Ascending aorta (tissue), 2 donors: ENCODE results near the gene CTNNA2. TPM values are rescaled to one million over a fixed set of nuclear protein-coding genes. Genes with fewer than 3 reads are reported as not detected.

ENCODE experiments used
- DNase-seq, 2 donors: peaks; one replicate each; pipeline ENCODE4 v3.0.0-alpha.2; 2019; ENCODE audit warnings: low spot score in 2 of 2
- H3K27ac ChIP-seq, 2 donors: fragments of 200-600 bp; sonication (generic); one replicate each; pipeline ENCODE4 v1.5.1; 2016 to 2017; ENCODE audit warnings: mild to moderate bottlenecking in 1 of 2
- H3K27me3 ChIP-seq: fragments of 200-600 bp; sonication (generic); one replicate; pipeline ENCODE4 v1.5.1; 2017
- H3K36me3 ChIP-seq, 2 donors: fragments of 200-600 bp; sonication (generic); one replicate each; pipeline ENCODE4 v1.5.1; 2016
- H3K4me1 ChIP-seq, 2 donors: fragments of 200-600 bp; sonication (generic); one replicate each; pipeline ENCODE4 v1.5.1; 2016 to 2017; ENCODE audit warnings: mild to moderate bottlenecking in 1 of 2
- H3K4me3 ChIP-seq, 2 donors: fragments of 200-600 bp; sonication (generic); one replicate each; pipeline ENCODE4 v1.5.1; 2016 to 2017; ENCODE audit warnings: mild to moderate bottlenecking in 1 of 2
- H3K9me3 ChIP-seq, 2 donors: fragments of 200-600 bp; sonication (generic); one replicate each; pipeline ENCODE4 v1.5.1; 2016
- CTCF ChIP-seq, 3 experiments: fragments of 200-600 bp in 2 of 3; fragments of 450-650 bp in 1 of 3; sonication (generic) in 2 of 3; IDR thresholded peaks; one replicate each; pipeline ENCODE4 v1.5.1; 2016 to 2019; ENCODE audit warnings: antibody characterized with exemption in 3 of 3, mild to moderate bottlenecking in 1 of 3, moderate library complexity in 1 of 3
- intact Hi-C: fragments of 100-400 bp; cut with DNase I; formaldehyde crosslinking; loops from one replicate; pipeline ENCODE4 v1.15.1; 2023
- total RNA-seq: library from RNA; depleted of rRNA; stranded (reverse); fragments of >200 nt; gene quantifications from one replicate; pipeline ENCODE4 v1.1.0, GENCODE V29; 2016

Gene CTNNA2
- total RNA-seq, 1 donor from 2014 or later: not detected

GRCh38 chr2:80070587-80070986 is 557.7 kb downstream of the CTNNA2 start:
- no peak overlapping the region for H3K27ac ChIP-seq
- no peaks in the 10 kb centered on the region for H3K27me3 ChIP-seq
- no peak for TF ChIP-seq CTCF (IDR thresholded peaks at IDR 0.05)
- H3K36me3 ChIP-seq: no peaks in the 10 kb centered on the region
- H3K9me3 ChIP-seq: no peaks in the 10 kb centered on the region
- intact Hi-C loops: no loop called here
- H3K4me3 ChIP-seq: no peak overlapping the region
- no peak for DNase-seq
- H3K4me1 ChIP-seq: no peaks in the 10 kb centered on the region

- no peak overlapping the region for H3K27ac ChIP-seq
- DNase-seq: no peak
- no peak overlapping the region for H3K4me3 ChIP-seq
- intact Hi-C loops: no loop called here
- H3K9me3 ChIP-seq: no peaks in the 10 kb centered on the region
- no peaks in the 10 kb centered on the region for H3K4me1 ChIP-seq
- no peaks in the 10 kb centered on the region for H3K36me3 ChIP-seq
- no peak for TF ChIP-seq CTCF (IDR thresholded peaks at IDR 0.05)
- H3K27me3 ChIP-seq: no peaks in the 10 kb centered on the region
These were observed 559.1 kb downstream of the CTNNA2 start for GRCh38 chr2:80071941-80072340.

GRCh38 chr2:80073134-80073561 is 560.3 kb downstream of the CTNNA2 start:
- no peaks in the 10 kb centered on the region for H3K9me3 ChIP-seq
- intact Hi-C loops: no loop called here
- DNase-seq: no peak
- no peak overlapping the region for H3K27ac ChIP-seq
- peak in 2 of 3 experiments; percentile 10 to 35 for TF ChIP-seq CTCF (IDR thresholded peaks at IDR 0.05)
- H3K4me1 ChIP-seq: no peaks in the 10 kb centered on the region
- H3K27me3 ChIP-seq: no peaks in the 10 kb centered on the region
- no peak overlapping the region for H3K4me3 ChIP-seq
- no peaks in the 10 kb centered on the region for H3K36me3 ChIP-seq

GRCh38 chr2:80074321-80075070 is 561.6 kb downstream of the CTNNA2 start:
- DNase-seq: no peak
- H3K27me3 ChIP-seq: no peaks in the 10 kb centered on the region
- no peaks in the 10 kb centered on the region for H3K36me3 ChIP-seq
- H3K9me3 ChIP-seq: no peaks in the 10 kb centered on the region
- H3K4me3 ChIP-seq: no peak overlapping the region
- H3K4me1 ChIP-seq: no peaks in the 10 kb centered on the region
- intact Hi-C loops: no loop called here
- H3K27ac ChIP-seq: no peak overlapping the region
- TF ChIP-seq CTCF (IDR thresholded peaks at IDR 0.05): no peak

- no peak for DNase-seq
- no peak for TF ChIP-seq CTCF (IDR thresholded peaks at IDR 0.05)
- intact Hi-C loops: no loop called here
These were observed 562.9 kb downstream of the CTNNA2 start for GRCh38 chr2:80075719-80076118.

More at GRCh38 chr2:80075719-80076118, 562.9 kb downstream of the CTNNA2 start:
- Histone ChIP-seq H3K27ac (no peak overlapping the region), H3K4me1 (no peaks in the 10 kb centered on the region), H3K27me3 (no peaks in the 10 kb centered on the region), H3K36me3 (no peaks in the 10 kb centered on the region), H3K9me3 (no peaks in the 10 kb centered on the region), H3K4me3 (no peak overlapping the region)
